Right lobe of liver (tissue), 6 donors: ENCODE measurements around the gene NTM. TPM values are rescaled to one million over a fixed set of nuclear protein-coding genes. Genes with fewer than 3 reads are reported as not detected.

Source experiments
- ATAC-seq, 4 donors: fragments of 200-7000 bp; cut with Tn5 transposase; one replicate each; pipeline ENCODE4 v1.9.1; 2020; ENCODE audit warnings: mild to moderate bottlenecking in 4 of 4, moderate library complexity in 4 of 4
- DNase-seq, 3 donors: peaks; one replicate each; pipeline ENCODE4 v3.0.0-alpha.2; 2020
- H3K27ac ChIP-seq, 3 donors: fragments of 200-600 bp; one replicate each; pipeline ENCODE4 v1.8.0; 2022
- H3K27me3 ChIP-seq, 2 donors: fragments of 200-600 bp; one replicate each; pipeline ENCODE4 v1.8.0; 2022
- H3K36me3 ChIP-seq, 4 donors: fragments of 200-600 bp; sonication (generic) in 1 of 4; one replicate each; pipeline versions ENCODE4 v1.5.1 to v1.8.0; 2017 to 2022; ENCODE audit warnings: control low read depth in 1 of 4
- H3K4me1 ChIP-seq, 4 donors: fragments of 200-600 bp; sonication (generic) in 1 of 4; one replicate each; pipeline versions ENCODE4 v1.5.1 to v1.8.0; 2017 to 2022; ENCODE audit warnings: control low read depth in 1 of 4
- H3K4me3 ChIP-seq, 3 donors: fragments of 200-600 bp; one replicate each; pipeline ENCODE4 v1.8.0; 2022
- H3K9me3 ChIP-seq, 4 donors: fragments of 200-600 bp; sonication (generic) in 1 of 4; one replicate each; pipeline versions ENCODE4 v1.5.1 to v1.8.0; 2017 to 2022; ENCODE audit warnings: control low read depth in 1 of 4
- POLR2A ChIP-seq: fragments of 450-650 bp; IDR thresholded peaks from one replicate; pipeline ENCODE4 v1.6.1; 2017; ENCODE audit warnings: antibody characterized with exemption, mild to moderate bottlenecking
- WGBS: methylation state at CpG from one replicate; pipeline ENCODE4 v1.1.6; 2018; ENCODE audit warnings: low coverage, low lambda C conversion rate; ENCODE audit not compliant: insufficient coverage; ENCODE audit errors: missing lambda C conversion rate; 5-methylcytosine and 5-hydroxymethylcytosine counted together
- intact Hi-C, 2 donors: fragments of 100-400 bp; cut with DNase I; formaldehyde crosslinking; loops; one replicate each; pipeline versions ENCODE4 v1.11.2 to v1.14.1; 2022
- total RNA-seq, 6 experiments: library from RNA; depleted of rRNA in 2 of 6; stranded (reverse); fragments of >200 nt in 2 of 6; fragmentation: NEBNext Ultra II Directional in 3 of 6; extraction: Animal tissue kit (Norgen Biotek cat#: 25700) in 3 of 6; gene quantifications; one replicate each; pipeline versions ENCODE4 v1.1.0 to v1.2.4, GENCODE V29; 2016 to 2023
- TF ChIP-seq, protein P1 (sequence below), 4 donors: fragments of 200-600 bp in 3 of 4; fragments of 450-650 bp in 1 of 4; IDR thresholded peaks; one replicate each; pipeline versions ENCODE4 v1.5.1 to v1.8.0; 2016 to 2022; ENCODE audit warnings: antibody characterized with exemption in 4 of 4, mild to moderate bottlenecking in 2 of 4
- donor health status: DM: no; HTN: yes; CAD: no.
- donor health status: DM: no; HTN: no; CAD: no.
- donor health status: DM: no; HTN: no; CAD: no.
- donor health status: DM: no; HTN: yes; CAD: no.
- donor health status: DM: no; HTN: yes; CAD: no.

Gene NTM
- total RNA-seq, 6 experiments from 2014 or later: 0.35 TPM; not detected in 5

DNA sequence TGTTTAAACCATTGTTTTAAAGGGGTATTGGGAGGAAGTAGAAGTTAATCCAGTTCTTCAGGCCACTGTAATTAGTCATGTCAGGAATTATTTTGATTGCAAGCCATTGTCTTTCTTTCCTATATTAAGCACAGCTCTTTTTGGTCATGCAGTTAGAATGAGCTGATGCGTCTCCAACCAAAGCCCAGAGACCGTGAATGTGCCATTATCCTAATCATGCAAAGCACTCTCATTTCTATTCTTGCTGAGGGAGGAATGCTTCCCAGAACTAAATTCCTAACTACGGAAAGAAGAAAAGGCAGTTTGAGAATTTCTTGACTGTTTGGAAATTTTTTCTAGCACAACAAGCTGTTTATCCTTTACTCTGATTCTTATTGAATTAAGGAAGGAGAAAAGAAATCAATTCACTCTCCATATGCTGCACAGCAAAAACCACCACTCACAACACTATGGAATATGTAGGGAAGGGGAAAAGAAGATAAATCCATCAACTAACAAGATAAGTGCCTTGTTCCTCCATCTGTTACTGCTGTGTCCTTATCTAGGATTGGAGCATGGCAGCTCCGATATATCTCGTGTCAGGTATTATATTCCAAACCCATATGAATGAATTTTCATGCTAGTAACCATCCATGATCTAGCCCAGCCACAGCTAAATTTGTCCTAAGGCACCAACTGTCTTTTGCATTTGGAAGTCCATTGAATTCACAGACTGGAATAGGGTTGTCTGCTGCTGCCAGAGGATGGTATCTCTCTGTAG, 70.8 kb downstream of the NTM start:
- no peak for ATAC-seq
- no peaks in the 10 kb centered on the region for H3K27me3 ChIP-seq
- H3K9me3 ChIP-seq: no peaks in the 10 kb centered on the region
- intact Hi-C loops: no loop called here
- 69% methylated on average over 5 of the region's 5 CpGs for WGBS
- H3K36me3 ChIP-seq: no peaks in the 10 kb centered on the region
- H3K27ac ChIP-seq: no peak overlapping the region
- no peak for DNase-seq
- H3K4me1 ChIP-seq: no peaks in the 10 kb centered on the region
- no peak overlapping the region for H3K4me3 ChIP-seq
- TF ChIP-seq POLR2A: no peak
- TF ChIP-seq, protein P1, sequence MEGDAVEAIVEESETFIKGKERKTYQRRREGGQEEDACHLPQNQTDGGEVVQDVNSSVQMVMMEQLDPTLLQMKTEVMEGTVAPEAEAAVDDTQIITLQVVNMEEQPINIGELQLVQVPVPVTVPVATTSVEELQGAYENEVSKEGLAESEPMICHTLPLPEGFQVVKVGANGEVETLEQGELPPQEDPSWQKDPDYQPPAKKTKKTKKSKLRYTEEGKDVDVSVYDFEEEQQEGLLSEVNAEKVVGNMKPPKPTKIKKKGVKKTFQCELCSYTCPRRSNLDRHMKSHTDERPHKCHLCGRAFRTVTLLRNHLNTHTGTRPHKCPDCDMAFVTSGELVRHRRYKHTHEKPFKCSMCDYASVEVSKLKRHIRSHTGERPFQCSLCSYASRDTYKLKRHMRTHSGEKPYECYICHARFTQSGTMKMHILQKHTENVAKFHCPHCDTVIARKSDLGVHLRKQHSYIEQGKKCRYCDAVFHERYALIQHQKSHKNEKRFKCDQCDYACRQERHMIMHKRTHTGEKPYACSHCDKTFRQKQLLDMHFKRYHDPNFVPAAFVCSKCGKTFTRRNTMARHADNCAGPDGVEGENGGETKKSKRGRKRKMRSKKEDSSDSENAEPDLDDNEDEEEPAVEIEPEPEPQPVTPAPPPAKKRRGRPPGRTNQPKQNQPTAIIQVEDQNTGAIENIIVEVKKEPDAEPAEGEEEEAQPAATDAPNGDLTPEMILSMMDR (IDR thresholded peaks at IDR 0.05): no peak

DNA sequence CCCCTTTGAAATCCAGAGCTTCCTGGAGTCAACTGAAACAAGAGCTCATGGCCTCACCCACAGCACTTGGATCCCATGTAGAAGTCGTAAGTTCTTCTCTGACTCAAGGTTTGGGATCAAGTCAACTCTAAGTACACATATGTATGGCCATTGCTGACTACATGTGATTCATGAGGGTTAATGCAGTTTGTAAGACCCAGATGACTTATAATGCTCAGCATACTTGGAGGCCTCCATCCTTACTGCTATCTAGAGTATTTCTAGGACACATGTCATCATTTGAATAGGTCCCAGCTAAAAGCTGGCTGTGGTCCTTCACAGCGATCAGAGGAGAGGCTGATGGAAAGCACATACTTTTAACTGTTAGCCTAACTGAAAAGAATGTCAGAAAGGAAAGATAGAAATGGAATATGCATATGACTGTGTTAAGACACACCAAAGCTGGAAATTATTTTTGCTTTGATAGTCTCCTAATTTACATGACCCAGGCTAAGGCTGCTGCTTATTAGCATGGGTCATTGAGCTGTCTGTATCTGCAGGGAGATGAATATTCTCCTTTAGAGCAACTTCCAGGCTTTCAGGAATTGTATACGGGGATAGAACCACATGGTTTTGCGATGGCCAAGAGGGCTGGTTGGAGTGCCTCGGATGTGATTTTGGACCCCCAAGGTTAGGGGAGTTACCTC, 76.3 kb downstream of the NTM start:
- WGBS: 61% methylated on average over 5 of the region's 5 CpGs
- intact Hi-C loops: no loop called here
- DNase-seq (no peak), ATAC-seq (no peak)
- TF ChIP-seq, protein P1 (IDR thresholded peaks at IDR 0.05): no peak
- no peak for TF ChIP-seq POLR2A
- Histone ChIP-seq H3K27me3 (no peaks in the 10 kb centered on the region), H3K9me3 (no peaks in the 10 kb centered on the region), H3K4me1 (no peaks in the 10 kb centered on the region), H3K27ac (no peak overlapping the region), H3K36me3 (no peaks in the 10 kb centered on the region), H3K4me3 (no peak overlapping the region)

DNA sequence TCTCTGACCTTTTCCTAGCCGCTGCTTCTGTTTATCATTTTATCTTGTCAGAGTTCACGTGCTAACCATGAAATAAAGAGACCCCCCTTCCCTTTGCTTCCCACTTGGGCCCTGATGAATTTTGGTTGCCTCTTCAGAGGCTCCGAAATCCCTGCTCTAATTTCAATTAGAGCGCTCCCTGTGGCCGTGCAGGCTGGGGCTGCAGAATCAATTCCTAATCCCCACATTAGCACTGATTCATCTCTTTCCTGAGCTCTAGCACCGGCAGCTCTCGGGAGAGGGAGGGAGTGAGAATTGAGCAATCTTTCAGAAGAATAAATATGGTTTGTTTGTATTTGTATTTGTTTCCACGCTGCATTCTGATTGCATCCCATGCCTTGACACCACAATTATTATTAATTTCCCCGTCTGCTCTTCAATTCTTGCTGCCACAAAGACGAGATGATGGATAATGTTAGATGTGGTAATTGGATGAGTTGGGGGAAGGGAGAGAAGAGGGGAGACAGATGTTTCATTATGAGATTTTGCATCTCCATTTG, 76.9 kb downstream of the NTM start:
- intact Hi-C loops: no loop called here
- DNase-seq: no peak
- H3K27ac ChIP-seq: no peak overlapping the region
- H3K9me3 ChIP-seq: no peaks in the 10 kb centered on the region
- 28% methylated on average over 9 of the region's 10 CpGs for WGBS
- no peaks in the 10 kb centered on the region for H3K36me3 ChIP-seq
- no peak overlapping the region for H3K4me3 ChIP-seq
- TF ChIP-seq, protein P1 (IDR thresholded peaks at IDR 0.05): no peak
- H3K4me1 ChIP-seq: no peaks in the 10 kb centered on the region
- no peaks in the 10 kb centered on the region for H3K27me3 ChIP-seq
- ATAC-seq: no peak

DNA sequence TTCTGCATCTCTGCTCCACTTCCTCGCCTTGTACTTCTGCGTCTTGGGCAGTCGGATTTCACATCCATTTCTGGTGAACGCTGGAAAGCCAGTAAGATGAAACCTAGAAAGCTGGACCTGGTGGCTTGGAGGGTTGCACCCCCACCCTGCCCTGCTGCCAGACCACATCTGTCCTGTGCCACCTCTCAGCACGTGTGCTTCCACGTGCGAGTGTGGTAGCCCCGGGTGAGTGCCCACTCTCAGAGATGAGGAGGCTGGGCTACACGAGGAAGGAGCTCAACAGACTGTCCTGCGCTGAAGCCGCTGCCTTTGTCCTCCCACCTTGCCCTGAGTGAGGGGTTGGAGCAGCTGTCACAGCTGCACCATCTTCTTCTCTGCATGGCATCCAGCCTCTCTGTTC, 77.5 kb downstream of the NTM start:
- H3K27ac ChIP-seq: no peak overlapping the region
- TF ChIP-seq, protein P1 (IDR thresholded peaks at IDR 0.05): no peak
- TF ChIP-seq POLR2A: no peak
- H3K4me3 ChIP-seq: no peak overlapping the region
- DNase-seq (no peak), ATAC-seq (peak in 1 of 4 donors; percentile 16)
- no peaks in the 10 kb centered on the region for H3K27me3 ChIP-seq
- intact Hi-C loops: no loop called here
- no peaks in the 10 kb centered on the region for H3K9me3 ChIP-seq
- 68% methylated on average over 10 of the region's 11 CpGs for WGBS
- no peaks in the 10 kb centered on the region for H3K4me1 ChIP-seq
- H3K36me3 ChIP-seq: no peaks in the 10 kb centered on the region
